ELR (cell line): ENCODE data around the gene FFAR2.
"Not testable (repeated sequence)": the region's sequence is repeated elsewhere in the genome, so short reads cannot be mapped to it uniquely, and the experiment has no call there.

Experiments
- DNase-seq: peaks from one replicate; pipeline ENCODE4 v3.0.0-alpha.2; 2015; ENCODE audit warnings: low read depth

FFAR2 gene

GRCh38 chr19:35455616-35456201 is 7.7 kb downstream of the FFAR2 start:
- DNase-seq = no peak

GRCh38 chr19:35457173-35457572 is 9.1 kb downstream of the FFAR2 start:
- no peak for DNase-seq

- DNase-seq = no peak
Measured at GRCh38 chr19:35458192-35458591, 10.1 kb downstream of the FFAR2 start.

GRCh38 chr19:35458731-35459391 is 10.8 kb downstream of the FFAR2 start:
- no peak for DNase-seq

- no peak for DNase-seq
Measured at GRCh38 chr19:35459414-35460082, 11.5 kb downstream of the FFAR2 start.

- DNase-seq = no peak
Measured at GRCh38 chr19:35460608-35461007, 12.6 kb downstream of the FFAR2 start.

GRCh38 chr19:35461060-35461459 is 13.0 kb downstream of the FFAR2 start:
- no peak for DNase-seq

GRCh38 chr19:35461788-35462187 is 13.7 kb downstream of the FFAR2 start:
- not testable (repeated sequence) for DNase-seq

GRCh38 chr19:35462476-35462953 is 14.5 kb downstream of the FFAR2 start:
- DNase-seq = no peak

GRCh38 chr19:35462956-35463355 is 14.9 kb downstream of the FFAR2 start:
- not testable (repeated sequence) for DNase-seq

- no peak for DNase-seq
Measured at GRCh38 chr19:35466259-35466658, 18.2 kb downstream of the FFAR2 start.

- DNase-seq = peak; percentile 43
Measured at GRCh38 chr19:35468637-35469036, 20.6 kb downstream of the FFAR2 start.

- no peak for DNase-seq
Measured at GRCh38 chr19:35470128-35470527, 22.1 kb downstream of the FFAR2 start.

- DNase-seq = not testable (repeated sequence)
Measured at GRCh38 chr19:35471075-35471474, 23.0 kb downstream of the FFAR2 start.

- no peak for DNase-seq
Measured at GRCh38 chr19:35471946-35472345, 23.9 kb downstream of the FFAR2 start.

- no peak for DNase-seq
Measured at GRCh38 chr19:35474104-35474503, 26.0 kb downstream of the FFAR2 start.

GRCh38 chr19:35474594-35474993 is 26.5 kb downstream of the FFAR2 start:
- not testable (repeated sequence) for DNase-seq

GRCh38 chr19:35476149-35476548 is 28.1 kb downstream of the FFAR2 start:
- DNase-seq = no peak

GRCh38 chr19:35478794-35479677 is 31.0 kb downstream of the FFAR2 start:
- DNase-seq = no peak

- no peak for DNase-seq
Measured at GRCh38 chr19:35483089-35483488, 35.0 kb downstream of the FFAR2 start.

- no peak for DNase-seq
Measured at GRCh38 chr19:35484252-35485036, 36.4 kb downstream of the FFAR2 start.
